ENCODE data around the gene MESP2. TPM values are rescaled to one million over a fixed set of nuclear protein-coding genes. Genes with fewer than 3 reads are reported as not detected.
A peak's percentile ranks its signal among the peaks of the same experiment; 100 is the strongest.

Gene MESP2
- total and polyA plus RNA-seq, 2 of the 13 experiments (the other 11 are each of a cell fraction or from before 2014, with no cell fraction given): not detected

DNA sequence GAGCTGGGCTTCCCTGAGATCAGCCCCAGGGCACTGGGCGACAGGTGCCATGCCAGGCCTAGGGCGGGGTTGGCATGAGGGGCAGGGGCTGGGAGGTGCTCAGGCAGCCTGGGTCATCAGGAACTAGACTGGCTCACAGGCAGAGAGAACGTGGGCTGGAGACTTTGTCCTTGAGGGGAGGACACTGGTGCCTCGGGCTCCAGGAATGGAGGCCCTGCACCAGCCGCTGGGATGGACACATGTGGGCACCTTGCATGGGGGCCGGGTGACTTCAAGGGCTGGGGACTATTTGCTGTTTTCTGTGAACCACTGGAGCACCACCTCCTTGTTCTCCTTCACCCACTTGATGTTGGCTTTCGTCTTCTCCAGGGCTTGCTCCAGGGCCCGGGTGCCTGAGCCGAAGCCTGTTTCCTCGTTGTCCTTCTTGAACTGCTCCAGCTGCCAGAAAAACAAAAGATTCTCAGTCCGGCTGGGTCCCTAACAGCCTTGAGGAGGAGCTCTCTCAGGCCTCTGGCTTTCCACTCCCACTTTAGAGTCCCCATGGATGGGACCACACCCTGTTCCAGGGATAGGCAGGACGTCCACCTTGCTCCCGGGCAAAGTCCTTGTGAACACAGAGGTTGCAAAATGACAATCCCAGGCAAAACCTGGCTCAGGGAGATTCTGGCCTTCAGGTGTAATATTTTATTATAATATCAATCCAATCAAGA lies 9.1 kb downstream of the MESP2 start (continued):
- TF ChIP-seq, protein P1, sequence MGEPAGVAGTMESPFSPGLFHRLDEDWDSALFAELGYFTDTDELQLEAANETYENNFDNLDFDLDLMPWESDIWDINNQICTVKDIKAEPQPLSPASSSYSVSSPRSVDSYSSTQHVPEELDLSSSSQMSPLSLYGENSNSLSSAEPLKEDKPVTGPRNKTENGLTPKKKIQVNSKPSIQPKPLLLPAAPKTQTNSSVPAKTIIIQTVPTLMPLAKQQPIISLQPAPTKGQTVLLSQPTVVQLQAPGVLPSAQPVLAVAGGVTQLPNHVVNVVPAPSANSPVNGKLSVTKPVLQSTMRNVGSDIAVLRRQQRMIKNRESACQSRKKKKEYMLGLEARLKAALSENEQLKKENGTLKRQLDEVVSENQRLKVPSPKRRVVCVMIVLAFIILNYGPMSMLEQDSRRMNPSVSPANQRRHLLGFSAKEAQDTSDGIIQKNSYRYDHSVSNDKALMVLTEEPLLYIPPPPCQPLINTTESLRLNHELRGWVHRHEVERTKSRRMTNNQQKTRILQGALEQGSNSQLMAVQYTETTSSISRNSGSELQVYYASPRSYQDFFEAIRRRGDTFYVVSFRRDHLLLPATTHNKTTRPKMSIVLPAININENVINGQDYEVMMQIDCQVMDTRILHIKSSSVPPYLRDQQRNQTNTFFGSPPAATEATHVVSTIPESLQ (CRISPR knock-in tag; conservative IDR thresholded peaks at IDR 0.05): no peak
- TF ChIP-seq ZNF136 (CRISPR knock-in tag; IDR thresholded peaks at IDR 0.05; ENCODE audit: low read depth) (no peak), THAP11 (CRISPR knock-in tag; IDR thresholded peaks at IDR 0.05) (0 out of 2 replicates have a peak, but pooled peaks have one; percentile 17), CEBPB (IDR thresholded peaks at IDR 0.05; ENCODE audit: borderline replicate concordance, low read depth, low read length) (peak; percentile 80), NRL (CRISPR knock-in tag; IDR thresholded peaks at IDR 0.05; ENCODE audit: borderline replicate concordance) (no peak), POLR2G (IDR thresholded peaks at IDR 0.05; ENCODE audit: low read depth, low read length) (no peak), SOX6 (IDR thresholded peaks at IDR 0.05) (no peak), SOX6 (CRISPR knock-in tag; IDR thresholded peaks at IDR 0.05) (peak; percentile 50; the same call in 1 of the 2 replicates), ZNF34 (CRISPR knock-in tag; IDR thresholded peaks at IDR 0.05; ENCODE audit: borderline replicate concordance) (no peak), XRCC5 (optimal IDR thresholded peaks at IDR 0.05; ENCODE audit: low read length) (no peak)
- TF ChIP-seq, protein P2, sequence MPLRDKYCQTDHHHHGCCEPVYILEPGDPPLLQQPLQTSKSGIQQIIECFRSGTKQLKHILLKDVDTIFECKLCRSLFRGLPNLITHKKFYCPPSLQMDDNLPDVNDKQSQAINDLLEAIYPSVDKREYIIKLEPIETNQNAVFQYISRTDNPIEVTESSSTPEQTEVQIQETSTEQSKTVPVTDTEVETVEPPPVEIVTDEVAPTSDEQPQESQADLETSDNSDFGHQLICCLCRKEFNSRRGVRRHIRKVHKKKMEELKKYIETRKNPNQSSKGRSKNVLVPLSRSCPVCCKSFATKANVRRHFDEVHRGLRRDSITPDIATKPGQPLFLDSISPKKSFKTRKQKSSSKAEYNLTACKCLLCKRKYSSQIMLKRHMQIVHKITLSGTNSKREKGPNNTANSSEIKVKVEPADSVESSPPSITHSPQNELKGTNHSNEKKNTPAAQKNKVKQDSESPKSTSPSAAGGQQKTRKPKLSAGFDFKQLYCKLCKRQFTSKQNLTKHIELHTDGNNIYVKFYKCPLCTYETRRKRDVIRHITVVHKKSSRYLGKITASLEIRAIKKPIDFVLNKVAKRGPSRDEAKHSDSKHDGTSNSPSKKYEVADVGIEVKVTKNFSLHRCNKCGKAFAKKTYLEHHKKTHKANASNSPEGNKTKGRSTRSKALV (CRISPR knock-in tag; IDR thresholded peaks at IDR 0.05): no peak
- TF ChIP-seq, protein P3, sequence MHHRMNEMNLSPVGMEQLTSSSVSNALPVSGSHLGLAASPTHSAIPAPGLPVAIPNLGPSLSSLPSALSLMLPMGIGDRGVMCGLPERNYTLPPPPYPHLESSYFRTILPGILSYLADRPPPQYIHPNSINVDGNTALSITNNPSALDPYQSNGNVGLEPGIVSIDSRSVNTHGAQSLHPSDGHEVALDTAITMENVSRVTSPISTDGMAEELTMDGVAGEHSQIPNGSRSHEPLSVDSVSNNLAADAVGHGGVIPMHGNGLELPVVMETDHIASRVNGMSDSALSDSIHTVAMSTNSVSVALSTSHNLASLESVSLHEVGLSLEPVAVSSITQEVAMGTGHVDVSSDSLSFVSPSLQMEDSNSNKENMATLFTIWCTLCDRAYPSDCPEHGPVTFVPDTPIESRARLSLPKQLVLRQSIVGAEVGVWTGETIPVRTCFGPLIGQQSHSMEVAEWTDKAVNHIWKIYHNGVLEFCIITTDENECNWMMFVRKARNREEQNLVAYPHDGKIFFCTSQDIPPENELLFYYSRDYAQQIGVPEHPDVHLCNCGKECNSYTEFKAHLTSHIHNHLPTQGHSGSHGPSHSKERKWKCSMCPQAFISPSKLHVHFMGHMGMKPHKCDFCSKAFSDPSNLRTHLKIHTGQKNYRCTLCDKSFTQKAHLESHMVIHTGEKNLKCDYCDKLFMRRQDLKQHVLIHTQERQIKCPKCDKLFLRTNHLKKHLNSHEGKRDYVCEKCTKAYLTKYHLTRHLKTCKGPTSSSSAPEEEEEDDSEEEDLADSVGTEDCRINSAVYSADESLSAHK (CRISPR knock-in tag; IDR thresholded peaks at IDR 0.05; ENCODE audit: borderline replicate concordance): no peak
- TF ChIP-seq, protein P4, sequence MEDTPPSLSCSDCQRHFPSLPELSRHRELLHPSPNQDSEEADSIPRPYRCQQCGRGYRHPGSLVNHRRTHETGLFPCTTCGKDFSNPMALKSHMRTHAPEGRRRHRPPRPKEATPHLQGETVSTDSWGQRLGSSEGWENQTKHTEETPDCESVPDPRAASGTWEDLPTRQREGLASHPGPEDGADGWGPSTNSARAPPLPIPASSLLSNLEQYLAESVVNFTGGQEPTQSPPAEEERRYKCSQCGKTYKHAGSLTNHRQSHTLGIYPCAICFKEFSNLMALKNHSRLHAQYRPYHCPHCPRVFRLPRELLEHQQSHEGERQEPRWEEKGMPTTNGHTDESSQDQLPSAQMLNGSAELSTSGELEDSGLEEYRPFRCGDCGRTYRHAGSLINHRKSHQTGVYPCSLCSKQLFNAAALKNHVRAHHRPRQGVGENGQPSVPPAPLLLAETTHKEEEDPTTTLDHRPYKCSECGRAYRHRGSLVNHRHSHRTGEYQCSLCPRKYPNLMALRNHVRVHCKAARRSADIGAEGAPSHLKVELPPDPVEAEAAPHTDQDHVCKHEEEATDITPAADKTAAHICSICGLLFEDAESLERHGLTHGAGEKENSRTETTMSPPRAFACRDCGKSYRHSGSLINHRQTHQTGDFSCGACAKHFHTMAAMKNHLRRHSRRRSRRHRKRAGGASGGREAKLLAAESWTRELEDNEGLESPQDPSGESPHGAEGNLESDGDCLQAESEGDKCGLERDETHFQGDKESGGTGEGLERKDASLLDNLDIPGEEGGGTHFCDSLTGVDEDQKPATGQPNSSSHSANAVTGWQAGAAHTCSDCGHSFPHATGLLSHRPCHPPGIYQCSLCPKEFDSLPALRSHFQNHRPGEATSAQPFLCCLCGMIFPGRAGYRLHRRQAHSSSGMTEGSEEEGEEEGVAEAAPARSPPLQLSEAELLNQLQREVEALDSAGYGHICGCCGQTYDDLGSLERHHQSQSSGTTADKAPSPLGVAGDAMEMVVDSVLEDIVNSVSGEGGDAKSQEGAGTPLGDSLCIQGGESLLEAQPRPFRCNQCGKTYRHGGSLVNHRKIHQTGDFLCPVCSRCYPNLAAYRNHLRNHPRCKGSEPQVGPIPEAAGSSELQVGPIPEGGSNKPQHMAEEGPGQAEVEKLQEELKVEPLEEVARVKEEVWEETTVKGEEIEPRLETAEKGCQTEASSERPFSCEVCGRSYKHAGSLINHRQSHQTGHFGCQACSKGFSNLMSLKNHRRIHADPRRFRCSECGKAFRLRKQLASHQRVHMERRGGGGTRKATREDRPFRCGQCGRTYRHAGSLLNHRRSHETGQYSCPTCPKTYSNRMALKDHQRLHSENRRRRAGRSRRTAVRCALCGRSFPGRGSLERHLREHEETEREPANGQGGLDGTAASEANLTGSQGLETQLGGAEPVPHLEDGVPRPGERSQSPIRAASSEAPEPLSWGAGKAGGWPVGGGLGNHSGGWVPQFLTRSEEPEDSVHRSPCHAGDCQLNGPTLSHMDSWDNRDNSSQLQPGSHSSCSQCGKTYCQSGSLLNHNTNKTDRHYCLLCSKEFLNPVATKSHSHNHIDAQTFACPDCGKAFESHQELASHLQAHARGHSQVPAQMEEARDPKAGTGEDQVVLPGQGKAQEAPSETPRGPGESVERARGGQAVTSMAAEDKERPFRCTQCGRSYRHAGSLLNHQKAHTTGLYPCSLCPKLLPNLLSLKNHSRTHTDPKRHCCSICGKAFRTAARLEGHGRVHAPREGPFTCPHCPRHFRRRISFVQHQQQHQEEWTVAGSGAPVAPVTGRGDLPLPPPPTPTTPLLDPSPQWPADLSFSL (CRISPR knock-in tag; IDR thresholded peaks at IDR 0.05): no peak
- TF ChIP-seq, protein P5, sequence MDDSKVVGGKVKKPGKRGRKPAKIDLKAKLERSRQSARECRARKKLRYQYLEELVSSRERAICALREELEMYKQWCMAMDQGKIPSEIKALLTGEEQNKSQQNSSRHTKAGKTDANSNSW (CRISPR knock-in tag; IDR thresholded peaks at IDR 0.05; ENCODE audit: borderline replicate concordance): no peak
